Loucy (cell line): Measurements from ENCODE around the gene STAC3.

ENCODE experiments used
- H2AFZ ChIP-seq: fragments of 200-600 bp; sonication (generic); 2 replicates; pipeline ENCODE4 v1.6.0; 2016; ENCODE audit warnings: antibody characterized with exemption, mild to moderate bottlenecking, low read length, moderate library complexity
- H3F3A ChIP-seq: fragments of 200-600 bp; 2 replicates; pipeline ENCODE4 v1.6.0; 2016; ENCODE audit warnings: antibody characterized with exemption, low read depth, mild to moderate bottlenecking
- H3K27me3 ChIP-seq: fragments of 200-600 bp; sonication (generic); 2 replicates; pipeline ENCODE4 v1.6.1; 2014; ENCODE audit warnings: low read length, mild to moderate bottlenecking; ENCODE audit not compliant: insufficient read depth, poor library complexity, severe bottlenecking
- H3K36me3 ChIP-seq: fragments of 200-600 bp; sonication (generic); 2 replicates; pipeline ENCODE4 v1.6.1; 2016; ENCODE audit warnings: low read length; ENCODE audit not compliant: insufficient read depth
- H3K4me1 ChIP-seq: fragments of 200-600 bp; sonication (generic); 2 replicates; pipeline ENCODE4 v1.5.1; 2014; ENCODE audit warnings: low read length, mild to moderate bottlenecking; ENCODE audit not compliant: insufficient read depth, poor library complexity, severe bottlenecking
- H3K4me2 ChIP-seq: fragments of 200-600 bp; sonication (generic); 2 replicates; pipeline ENCODE4 v1.6.0; 2014; ENCODE audit warnings: antibody characterized with exemption, low read length, low read depth, mild to moderate bottlenecking; ENCODE audit not compliant: poor library complexity, severe bottlenecking
- H3K4me3 ChIP-seq: fragments of 200-600 bp; sonication (generic); 2 replicates; pipeline ENCODE4 v1.5.1; 2014; ENCODE audit warnings: low read length, mild to moderate bottlenecking, mixed read lengths; ENCODE audit not compliant: poor library complexity, severe bottlenecking
- H3K79me2 ChIP-seq: fragments of 200-600 bp; sonication (generic); 2 replicates; pipeline ENCODE4 v1.6.1; 2014; ENCODE audit warnings: low read length; ENCODE audit not compliant: insufficient read depth
- H3K9ac ChIP-seq: fragments of 200-600 bp; sonication (generic); 2 replicates; pipeline ENCODE4 v1.6.0; 2014; ENCODE audit warnings: mild to moderate bottlenecking, low read depth, low read length, moderate library complexity; ENCODE audit not compliant: poor library complexity, severe bottlenecking
- H3K9me2 ChIP-seq: fragments of 200-600 bp; sonication (generic); replicated peaks from 2 replicates; pipeline ENCODE4 v1.6.1; 2016; ENCODE audit warnings: low read depth, low read length, mixed read lengths
- H3K9me3 ChIP-seq: fragments of 200-600 bp; sonication (generic); 2 replicates; pipeline ENCODE4 v1.6.1; 2014; ENCODE audit warnings: mild to moderate bottlenecking, antibody characterized with exemption, low read length, low read depth; ENCODE audit not compliant: insufficient read depth
- H4K20me1 ChIP-seq: fragments of 200-600 bp; sonication (generic); 2 replicates; pipeline ENCODE4 v1.6.0; 2014; ENCODE audit warnings: antibody characterized with exemption, low read length, mild to moderate bottlenecking; ENCODE audit not compliant: insufficient read depth, poor library complexity, severe bottlenecking
- EZH2phosphoT487 ChIP-seq: fragments of 200-600 bp; IDR thresholded peaks from 2 replicates; pipeline ENCODE4 v1.6.1; 2018; ENCODE audit warnings: antibody characterized with exemption, mild to moderate bottlenecking, moderate library complexity, borderline replicate concordance
- TF ChIP-seq, protein P1 (sequence below): fragments of 200-600 bp; sonication (generic); conservative IDR thresholded peaks from 2 replicates; pipeline ENCODE4 v1.5.1; 2014; ENCODE audit warnings: mild to moderate bottlenecking, antibody characterized with exemption, low read length

The STAC3 gene

DNA sequence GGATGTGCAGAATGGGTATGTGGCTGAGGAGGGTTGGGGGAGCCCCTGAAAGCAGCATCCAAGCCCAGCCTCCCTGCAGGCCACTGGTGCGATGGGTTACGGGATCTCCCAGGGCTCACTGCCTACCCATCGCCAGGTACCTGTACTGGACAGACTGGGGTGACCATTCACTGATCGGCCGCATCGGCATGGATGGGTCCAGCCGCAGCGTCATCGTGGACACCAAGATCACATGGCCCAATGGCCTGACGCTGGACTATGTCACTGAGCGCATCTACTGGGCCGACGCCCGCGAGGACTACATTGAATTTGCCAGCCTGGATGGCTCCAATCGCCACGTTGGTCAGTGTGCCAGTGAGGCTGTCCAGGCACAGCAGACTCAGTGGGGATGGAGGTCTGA is 52.7 kb downstream of the STAC3 start:
- Histone ChIP-seq H3F3A (no peaks in the 10 kb centered on the region), H3K4me1 (peaks cover 17% of the 10 kb centered on the region), H3K27me3 (no peaks in the 10 kb centered on the region), H2AFZ (no peak overlapping the region), H3K9ac (no peak overlapping the region), H3K4me2 (no peak overlapping the region), H3K36me3 (no peaks in the 10 kb centered on the region), H3K4me3 (no peak overlapping the region), H3K79me2 (no peaks in the 10 kb centered on the region), H4K20me1 (no peaks in the 10 kb centered on the region), H3K9me2 (no peaks in the 10 kb centered on the region), H3K9me3 (no peaks in the 10 kb centered on the region)
- no peak for TF ChIP-seq EZH2phosphoT487
- TF ChIP-seq, protein P1, sequence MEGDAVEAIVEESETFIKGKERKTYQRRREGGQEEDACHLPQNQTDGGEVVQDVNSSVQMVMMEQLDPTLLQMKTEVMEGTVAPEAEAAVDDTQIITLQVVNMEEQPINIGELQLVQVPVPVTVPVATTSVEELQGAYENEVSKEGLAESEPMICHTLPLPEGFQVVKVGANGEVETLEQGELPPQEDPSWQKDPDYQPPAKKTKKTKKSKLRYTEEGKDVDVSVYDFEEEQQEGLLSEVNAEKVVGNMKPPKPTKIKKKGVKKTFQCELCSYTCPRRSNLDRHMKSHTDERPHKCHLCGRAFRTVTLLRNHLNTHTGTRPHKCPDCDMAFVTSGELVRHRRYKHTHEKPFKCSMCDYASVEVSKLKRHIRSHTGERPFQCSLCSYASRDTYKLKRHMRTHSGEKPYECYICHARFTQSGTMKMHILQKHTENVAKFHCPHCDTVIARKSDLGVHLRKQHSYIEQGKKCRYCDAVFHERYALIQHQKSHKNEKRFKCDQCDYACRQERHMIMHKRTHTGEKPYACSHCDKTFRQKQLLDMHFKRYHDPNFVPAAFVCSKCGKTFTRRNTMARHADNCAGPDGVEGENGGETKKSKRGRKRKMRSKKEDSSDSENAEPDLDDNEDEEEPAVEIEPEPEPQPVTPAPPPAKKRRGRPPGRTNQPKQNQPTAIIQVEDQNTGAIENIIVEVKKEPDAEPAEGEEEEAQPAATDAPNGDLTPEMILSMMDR, result no peak

DNA sequence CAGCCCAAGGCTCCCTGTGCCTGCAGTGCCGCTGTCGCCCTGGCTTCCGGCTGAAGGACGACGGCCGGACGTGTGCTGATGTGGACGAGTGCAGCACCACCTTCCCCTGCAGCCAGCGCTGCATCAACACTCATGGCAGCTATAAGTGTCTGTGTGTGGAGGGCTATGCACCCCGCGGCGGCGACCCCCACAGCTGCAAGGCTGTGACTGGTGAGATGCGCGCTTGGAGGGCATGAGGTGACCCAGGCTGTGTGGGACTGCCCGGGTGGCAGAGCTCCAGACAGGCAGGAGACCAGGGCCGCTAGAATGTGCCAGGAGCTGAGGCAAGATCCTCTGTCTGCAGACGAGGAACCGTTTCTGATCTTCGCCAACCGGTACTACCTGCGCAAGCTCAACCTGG is 54.0 kb downstream of the STAC3 start:
- Histone ChIP-seq H3K4me2 (no peak overlapping the region), H3F3A (no peaks in the 10 kb centered on the region), H3K4me3 (no peak overlapping the region), H4K20me1 (no peaks in the 10 kb centered on the region), H3K36me3 (no peaks in the 10 kb centered on the region; the same call in 1 of the 2 replicates), H3K27me3 (no peaks in the 10 kb centered on the region), H3K9ac (no peak overlapping the region), H3K9me2 (no peaks in the 10 kb centered on the region), H2AFZ (no peak overlapping the region), H3K9me3 (no peaks in the 10 kb centered on the region), H3K4me1 (peaks cover 17% of the 10 kb centered on the region), H3K79me2 (no peaks in the 10 kb centered on the region)
- TF ChIP-seq EZH2phosphoT487, result no peak
- TF ChIP-seq, protein P1, result no peak

GRCh38 chr12:57196439-57196838 is 54.5 kb downstream of the STAC3 start:
- TF ChIP-seq EZH2phosphoT487, result no peak
- TF ChIP-seq, protein P1, result no peak
- H3K4me3 ChIP-seq, result peak overlapping the region; percentile 40
- no peaks in the 10 kb centered on the region for H3F3A ChIP-seq
- H3K4me2 ChIP-seq, result peak overlapping the region; percentile 62
- no peaks in the 10 kb centered on the region for H3K79me2 ChIP-seq
- H2AFZ ChIP-seq, result no peak overlapping the region; the same call in 1 of the 2 replicates
- no peaks in the 10 kb centered on the region; the same call in 1 of the 2 replicates for H3K36me3 ChIP-seq
- H3K9me3 ChIP-seq, result no peaks in the 10 kb centered on the region
- no peaks in the 10 kb centered on the region for H4K20me1 ChIP-seq
- no peaks in the 10 kb centered on the region for H3K9me2 ChIP-seq
- peaks cover 17% of the 10 kb centered on the region for H3K4me1 ChIP-seq
- peak overlapping the region; percentile 46 for H3K9ac ChIP-seq
- no peaks in the 10 kb centered on the region for H3K27me3 ChIP-seq
